GM19452 (cell line): Measurements from ENCODE around the gene TFAP2A.

Experiments used
- ATAC-seq: cut with Tn5 transposase; IDR thresholded peaks from one replicate; pipeline ENCODE4 v1.9.1; 2021; ENCODE audit not compliant: unreplicated experiment

The TFAP2A gene

DNA sequence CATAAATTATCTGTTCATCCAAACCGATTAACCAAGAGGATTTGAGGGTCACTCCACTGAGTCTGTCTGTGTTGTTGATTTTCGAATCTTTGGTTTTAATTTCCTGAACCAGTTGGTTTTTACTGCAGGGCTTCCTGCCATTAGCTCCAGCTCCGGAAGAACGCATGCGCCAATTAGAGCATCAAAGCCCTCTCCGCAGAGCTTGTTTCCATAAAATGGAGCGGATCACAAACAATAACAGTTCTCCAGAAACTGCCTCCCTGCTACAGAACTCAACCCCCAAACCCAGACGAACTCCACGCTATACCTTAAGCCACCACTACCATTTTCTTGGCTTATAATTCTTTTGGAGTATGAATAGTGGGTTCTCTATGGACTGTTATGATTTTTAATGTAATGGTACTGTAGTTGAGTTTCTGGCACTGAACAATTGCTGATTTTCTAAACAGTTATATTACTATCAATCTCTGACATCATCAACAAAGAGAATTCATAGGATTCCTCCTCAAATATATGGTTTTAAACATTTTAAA lies 13.8 kb downstream of the TFAP2A start:
- ATAC-seq = no peak

- no peak for ATAC-seq
Measured at GRCh38 chr6:10400330-10400729, 14.5 kb downstream of the TFAP2A start.

GRCh38 chr6:10399451-10399850 lies 15.4 kb downstream of the TFAP2A start:
- no peak for ATAC-seq

GRCh38 chr6:10398446-10399218 lies 16.2 kb downstream of the TFAP2A start:
- no peak for ATAC-seq

DNA sequence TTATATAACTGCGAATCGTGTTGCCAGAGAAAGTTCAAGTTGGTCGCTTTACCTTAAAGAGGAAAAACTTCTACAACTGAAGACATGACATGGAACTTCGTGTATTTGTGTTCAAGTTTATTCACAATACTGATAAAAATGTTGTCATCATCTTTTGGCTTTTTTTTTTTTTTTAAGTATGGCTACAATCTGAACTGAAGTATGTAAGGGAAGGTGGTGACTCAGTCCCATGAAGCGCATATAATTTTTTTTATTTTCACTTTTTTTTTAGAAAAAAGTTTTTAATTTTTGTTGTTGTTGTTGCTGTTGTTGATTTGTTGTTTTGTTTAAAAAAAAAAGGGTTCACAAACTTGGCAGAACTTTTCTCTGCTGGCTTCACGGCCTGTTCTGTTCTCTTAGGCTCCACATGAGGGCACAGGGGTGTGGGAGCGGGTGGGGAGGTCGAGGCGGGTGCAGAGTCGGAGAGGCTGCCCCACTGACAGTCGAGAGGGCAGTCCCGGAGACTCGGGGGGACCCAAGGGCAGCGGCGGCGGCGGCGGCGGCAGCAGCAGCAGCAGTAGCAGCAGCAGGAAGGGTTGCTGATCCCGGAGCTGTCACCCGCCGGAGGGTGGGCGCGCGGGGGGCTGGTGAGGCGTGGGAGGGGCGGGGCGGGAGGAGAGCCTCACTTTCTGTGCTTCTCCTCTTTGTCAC lies 17.0 kb downstream of the TFAP2A start:
- no peak for ATAC-seq

DNA sequence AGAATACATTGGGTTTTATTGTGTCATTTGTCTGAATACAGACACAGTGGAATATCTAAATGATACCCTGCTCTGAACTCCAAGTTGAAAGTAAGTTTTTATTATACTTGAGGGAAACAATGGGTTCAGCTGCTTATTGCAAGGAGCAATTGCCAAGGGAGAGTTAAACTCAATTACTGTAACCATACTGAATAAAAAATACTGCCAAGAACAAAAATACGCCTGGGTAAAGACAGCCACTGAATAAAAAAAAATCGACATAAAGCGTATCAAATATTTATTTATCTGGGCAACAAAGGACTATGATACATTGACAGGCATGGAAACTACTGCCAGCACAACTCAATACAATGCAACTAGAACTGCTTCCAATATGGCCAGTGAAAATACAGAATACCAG lies 18.1 kb downstream of the TFAP2A start:
- no peak for ATAC-seq

DNA sequence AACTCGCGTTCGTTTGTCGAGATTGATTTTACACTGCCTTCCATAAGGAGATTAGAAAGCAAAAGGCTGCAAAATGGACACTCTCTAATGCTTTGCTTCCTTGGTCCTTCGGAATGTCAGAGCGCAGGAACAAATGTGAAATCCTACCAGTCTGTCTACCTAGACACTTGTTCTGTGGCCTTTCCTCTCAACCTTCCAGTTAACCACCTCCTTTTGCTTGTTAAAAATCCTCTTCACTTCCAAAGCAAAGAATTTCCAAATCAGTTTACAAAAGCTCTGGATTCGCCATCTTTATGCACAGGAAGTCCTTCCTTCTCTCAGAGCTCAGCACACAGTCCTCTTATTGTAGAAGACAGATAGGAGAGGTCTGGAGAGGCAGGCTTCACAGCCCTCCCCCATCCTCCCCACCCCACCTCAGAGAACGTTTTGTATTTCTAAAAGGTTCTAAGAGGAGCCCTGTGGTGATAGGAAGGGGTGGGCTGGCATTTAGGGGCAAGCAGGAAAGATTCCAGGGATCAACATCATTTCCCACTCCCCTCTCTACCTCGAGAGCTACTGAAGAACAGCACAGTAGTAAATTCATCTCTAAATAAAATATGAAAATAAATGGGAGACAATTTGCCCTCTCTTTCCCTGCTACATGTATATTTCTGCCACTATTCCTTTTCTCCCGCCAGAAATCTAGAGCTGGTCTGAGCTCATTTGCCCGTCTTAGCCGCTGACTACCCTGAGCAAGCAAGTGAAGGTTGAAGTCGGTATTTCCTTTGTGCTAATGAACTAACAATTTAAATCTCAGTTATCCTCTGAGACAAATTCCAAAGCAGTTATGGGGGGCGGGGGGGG lies 18.9 kb downstream of the TFAP2A start:
- no peak for ATAC-seq

GRCh38 chr6:10395171-10395703 lies 19.6 kb downstream of the TFAP2A start:
- no peak for ATAC-seq

- ATAC-seq = no peak
Measured at GRCh38 chr6:10393544-10394225, 21.2 kb downstream of the TFAP2A start.

DNA sequence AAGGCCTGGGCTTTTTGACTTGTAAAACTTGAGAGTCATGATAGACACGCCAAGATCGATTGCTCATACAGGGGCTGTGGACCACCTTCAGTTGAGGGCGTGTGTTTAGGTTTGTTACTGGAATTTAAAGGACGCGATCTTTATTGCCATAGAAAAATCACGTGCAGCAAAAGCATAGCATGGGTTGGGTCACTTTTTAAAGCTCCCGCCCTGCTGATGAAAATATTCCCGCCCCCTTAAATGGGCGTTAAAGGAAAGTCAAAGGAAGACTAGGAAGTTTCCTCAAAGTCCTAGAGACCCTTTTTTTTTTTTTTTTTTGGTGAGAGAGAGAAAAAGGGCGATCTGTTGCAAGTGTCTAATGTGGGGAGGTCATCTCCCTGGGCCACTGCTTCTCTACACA lies 23.1 kb downstream of the TFAP2A start:
- no peak for ATAC-seq

- no peak for ATAC-seq
Measured at GRCh38 chr6:10391299-10391630, 23.6 kb downstream of the TFAP2A start.

- ATAC-seq = no peak
Measured at GRCh38 chr6:10390495-10391298, 24.2 kb downstream of the TFAP2A start.

DNA sequence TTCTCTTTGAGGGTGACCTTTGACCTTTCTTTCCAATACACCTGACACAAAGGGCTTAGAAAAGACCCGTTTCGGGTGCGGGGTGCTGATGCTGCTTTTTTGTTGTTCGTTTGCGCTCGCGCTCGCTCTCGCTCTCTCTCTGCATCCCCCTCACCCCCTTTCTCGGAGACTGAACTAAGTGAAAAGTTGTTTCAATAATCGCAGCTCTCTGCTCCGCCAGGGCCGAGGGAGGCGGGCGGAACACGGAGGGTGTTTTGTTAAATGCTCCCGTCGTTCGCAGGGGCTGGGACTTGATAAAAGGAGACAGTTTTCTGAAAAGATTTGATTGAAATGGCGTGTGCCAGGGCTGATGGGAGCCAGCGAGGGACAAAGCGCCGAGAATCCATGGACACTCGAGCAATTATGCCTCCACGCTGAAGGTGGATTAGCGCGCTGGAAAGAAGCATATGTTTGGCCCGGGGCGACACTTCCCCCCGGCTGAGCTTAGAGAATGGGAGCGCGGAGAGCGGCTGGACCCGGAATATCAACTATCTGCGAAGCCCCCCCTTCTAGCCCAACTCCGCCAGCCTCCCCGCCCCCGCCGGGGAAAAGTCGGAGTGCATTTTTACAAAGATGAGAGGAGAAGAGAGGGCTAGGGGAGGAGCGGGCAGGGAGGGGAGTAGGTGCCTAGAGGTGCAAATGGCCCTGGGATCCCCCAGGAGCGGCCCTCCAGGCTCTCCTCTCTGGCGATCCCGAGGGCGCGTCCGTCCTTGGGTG lies 25.0 kb downstream of the TFAP2A start:
- no peak for ATAC-seq

DNA sequence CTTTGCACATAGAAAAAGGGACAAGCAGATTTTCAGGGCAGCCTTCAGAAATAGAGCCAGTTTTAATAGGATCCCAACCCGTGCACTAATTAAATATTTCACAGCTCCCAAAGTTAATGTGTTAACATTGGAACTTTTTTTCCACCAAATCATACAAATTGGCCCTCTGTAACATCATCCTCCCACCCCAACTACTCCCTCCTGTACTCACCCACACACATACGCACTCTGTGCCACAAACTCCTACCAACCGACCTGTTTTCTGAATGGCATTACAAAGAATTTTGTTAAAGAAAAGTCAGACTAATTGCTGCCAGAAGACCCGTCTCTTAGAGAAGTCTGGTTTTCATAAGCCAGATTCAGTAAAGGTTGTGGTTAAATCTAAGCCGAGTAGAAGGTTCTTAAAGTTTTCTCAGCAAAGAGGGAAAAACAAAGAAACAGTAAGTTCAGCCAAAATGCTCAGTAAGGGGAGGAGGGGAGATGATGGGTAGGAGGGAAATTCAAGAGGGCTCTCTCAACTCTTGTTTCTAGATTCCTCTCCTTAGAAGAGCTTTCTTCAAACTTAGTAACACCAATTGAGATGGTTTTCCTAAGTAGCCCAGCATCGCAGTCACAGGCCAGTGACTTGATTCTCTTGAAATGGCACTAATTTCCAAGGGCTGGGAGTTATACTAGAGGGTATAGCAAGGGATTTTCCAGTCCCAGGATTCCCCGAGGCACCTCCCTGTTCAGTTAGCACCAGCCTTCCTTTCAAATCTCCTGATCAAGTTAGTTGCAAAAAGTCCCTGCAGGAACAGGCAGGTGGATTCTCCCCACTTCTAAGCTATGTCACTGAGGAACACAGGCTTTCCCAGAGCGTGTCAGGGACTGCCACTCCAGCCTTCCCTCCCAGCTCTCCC lies 27.9 kb downstream of the TFAP2A start:
- ATAC-seq = no peak

- ATAC-seq = no peak
Measured at GRCh38 chr6:10386220-10386619, 28.7 kb downstream of the TFAP2A start.

- no peak for ATAC-seq
Measured at GRCh38 chr6:10385524-10386132, 29.2 kb downstream of the TFAP2A start.

DNA sequence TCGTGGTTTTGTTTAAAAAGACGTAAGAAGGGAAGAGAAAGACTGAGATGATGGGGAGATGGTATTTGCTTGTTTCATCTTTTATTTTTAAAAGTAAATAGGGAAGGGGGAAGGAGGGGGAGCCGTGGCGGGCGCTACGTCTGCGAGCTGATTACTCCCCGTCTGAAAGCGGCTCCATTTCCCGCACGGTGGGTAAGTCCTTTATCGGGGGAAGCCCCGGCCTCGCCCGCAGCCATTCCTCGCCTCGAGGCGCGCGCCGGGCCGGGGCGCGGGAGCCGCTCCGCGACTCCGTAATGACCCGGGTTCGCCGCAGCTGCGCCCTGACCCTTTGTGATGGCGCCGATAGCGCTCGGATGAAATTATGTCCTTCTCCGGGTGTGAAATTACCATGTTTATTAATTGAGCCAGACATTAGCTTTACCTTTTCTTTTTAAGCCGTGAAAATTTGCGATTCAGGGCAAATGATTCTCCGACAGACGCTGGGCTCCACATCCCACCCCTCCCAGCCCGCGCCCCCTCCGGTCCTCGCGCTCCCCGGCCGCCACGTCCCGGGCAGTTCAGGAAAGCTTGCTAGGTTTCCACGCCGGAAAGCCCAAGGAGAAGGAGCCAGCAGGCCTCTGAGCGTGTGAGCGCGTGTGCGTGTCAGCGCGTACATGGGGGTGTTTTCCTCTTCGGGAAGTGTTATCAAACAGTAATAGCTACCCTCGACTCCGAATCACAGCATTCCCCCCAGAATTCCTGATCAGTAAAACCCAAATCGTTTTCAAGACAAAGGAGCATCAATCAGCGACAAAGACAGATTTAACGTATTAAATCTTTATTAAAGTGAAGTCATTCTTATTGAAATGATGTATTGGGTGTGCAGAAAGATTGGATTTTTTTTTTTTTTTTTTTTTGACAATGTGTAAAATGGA lies 30.0 kb downstream of the TFAP2A start:
- no peak for ATAC-seq
